Measurements from ENCODE around the gene N4BP2L2. TPM values are rescaled to one million over a fixed set of nuclear protein-coding genes. Genes with fewer than 3 reads are reported as not detected.
A peak's percentile ranks its signal among the peaks of the same experiment; 100 is the strongest.

Gene N4BP2L2
- total and polyA plus RNA-seq, 2 of the 13 experiments (the other 11 are each of a cell fraction or from before 2014, with no cell fraction given) = 58.9 to 81.2 TPM

DNA sequence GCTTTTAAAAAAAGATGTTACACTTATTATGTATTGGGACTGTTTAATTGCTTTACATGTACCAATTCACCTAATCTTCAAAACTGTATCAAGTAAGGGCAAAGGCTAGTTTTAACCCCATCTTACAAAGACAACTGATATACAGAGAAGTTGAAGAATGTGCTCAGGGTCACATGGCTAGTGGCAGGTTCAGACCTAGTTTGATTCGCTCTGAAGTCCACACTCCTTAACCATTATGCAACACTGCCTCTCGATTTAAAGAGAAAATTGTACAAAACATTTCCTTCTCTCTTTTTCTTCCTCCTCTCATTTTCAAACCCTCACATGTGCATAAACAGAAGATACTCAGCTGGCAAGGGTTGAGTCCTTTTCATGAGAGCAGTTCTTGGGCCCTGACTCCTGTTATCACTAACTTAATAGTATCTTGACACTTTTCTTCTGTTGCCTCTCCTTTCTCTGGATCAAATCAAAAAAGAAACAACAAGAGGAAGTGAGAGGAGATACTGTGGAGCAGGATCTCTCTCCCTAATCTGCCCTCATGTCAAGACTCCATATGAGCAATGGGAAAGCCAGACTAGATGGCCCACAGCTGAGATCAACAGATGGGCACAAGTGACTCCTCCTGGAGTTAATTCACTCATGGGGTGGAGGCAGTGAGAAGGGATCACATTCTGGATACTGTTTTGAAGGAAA, 91.7 kb downstream of the N4BP2L2 start (continued):
- TF ChIP-seq CEBPB (IDR thresholded peaks at IDR 0.05; ENCODE audit: borderline replicate concordance, low read depth, low read length) = peak; percentile 6; the same call in 1 of the 2 replicates

- FAIRE-seq (peak; percentile 86), ATAC-seq (peak; percentile 96), DNase-seq (ENCODE audit: low spot score) (peak; percentile 92)
- in situ Hi-C loops (cut with HindIII; ENCODE audit: extremely low pct_ligation_motif_present, low pct_unique_long_range_greater_than_20kb) = loop anchor here (25.0 kb wide), 1 partner anchor 409 kb away; the partner anchor contains the start of gene FRY
- intact Hi-C loops (cut with micrococcal nuclease; ENCODE audit: unreplicated experiment) = loop anchor here (10.0 kb wide), 1 partner anchor 531 kb away; no protein-coding TSS in a partner anchor
- no TSS peak for BruUV-seq (replicated peaks)
- H3K79me2 ChIP-seq (ENCODE audit: insufficient read depth, low read length) = no peaks in the 10 kb centered on the region
- WGBS (ENCODE audit: low lambda C conversion rate) = 2% methylated on average over 3 of the region's 3 CpGs
- H3K9me3 ChIP-seq (ENCODE audit: low read length) = no peaks in the 10 kb centered on the region
- no peaks in the 10 kb centered on the region for H3K36me3 ChIP-seq (replicated peaks in 1 of 2; ENCODE audit: control insufficient read depth in 1 of 2, insufficient read depth in 2 of 2, low read length in 2 of 2)
- POLR2A ChIA-PET = no interaction called here
- no peaks in the 10 kb centered on the region for H4K20me1 ChIP-seq (ENCODE audit: insufficient read depth, low read length)
- H3K4me1 ChIP-seq (ENCODE audit: insufficient read depth, low read length) = peaks cover 56% of the 10 kb centered on the region
- H3K27ac ChIP-seq (ENCODE audit: extremely low read length, insufficient read depth, low read length) = peak overlapping the region; percentile 66
- CTCF ChIA-PET (ENCODE audit: low intra/inter-chr PET ratio, low total read pairs) = no interaction called here
- H3K4me3 ChIP-seq (replicated peaks in 1 of 3; ENCODE audit: insufficient read depth in 1 of 3, low read depth in 2 of 3, low read length in 3 of 3) = no peak overlapping the region; a peak in 1 of 6 replicates
- no peak overlapping the region for H2AFZ ChIP-seq (ENCODE audit: low read length)
- peak overlapping the region; percentile 40 for H3K4me2 ChIP-seq (ENCODE audit: low read depth, low read length)
- no peak overlapping the region; the same call in 1 of the 2 replicates for H3K9ac ChIP-seq (ENCODE audit: insufficient read depth, low read depth, low read length)
- no peaks in the 10 kb centered on the region for H3K27me3 ChIP-seq (ENCODE audit: control insufficient read depth in 1 of 2, insufficient read depth in 2 of 2, low read length in 2 of 2)
- TF ChIP-seq ATAD3A (CRISPR knock-in tag; IDR thresholded peaks at IDR 0.05) = no peak
- TF ChIP-seq SMAD3 (CRISPR knock-in tag; IDR thresholded peaks at IDR 0.05) = peak; percentile 37; the same call in 1 of the 2 replicates
- TF ChIP-seq YEATS4 (CRISPR knock-in tag; IDR thresholded peaks at IDR 0.05; ENCODE audit: borderline replicate concordance) = no peak
- TF ChIP-seq ZZZ3 (CRISPR knock-in tag; IDR thresholded peaks at IDR 0.05; ENCODE audit: borderline replicate concordance) = no peak
- TF ChIP-seq, protein P1, sequence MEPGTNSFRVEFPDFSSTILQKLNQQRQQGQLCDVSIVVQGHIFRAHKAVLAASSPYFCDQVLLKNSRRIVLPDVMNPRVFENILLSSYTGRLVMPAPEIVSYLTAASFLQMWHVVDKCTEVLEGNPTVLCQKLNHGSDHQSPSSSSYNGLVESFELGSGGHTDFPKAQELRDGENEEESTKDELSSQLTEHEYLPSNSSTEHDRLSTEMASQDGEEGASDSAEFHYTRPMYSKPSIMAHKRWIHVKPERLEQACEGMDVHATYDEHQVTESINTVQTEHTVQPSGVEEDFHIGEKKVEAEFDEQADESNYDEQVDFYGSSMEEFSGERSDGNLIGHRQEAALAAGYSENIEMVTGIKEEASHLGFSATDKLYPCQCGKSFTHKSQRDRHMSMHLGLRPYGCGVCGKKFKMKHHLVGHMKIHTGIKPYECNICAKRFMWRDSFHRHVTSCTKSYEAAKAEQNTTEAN (CRISPR knock-in tag; conservative IDR thresholded peaks at IDR 0.05) = no peak
- no peak for TF ChIP-seq ZNF256 (CRISPR knock-in tag; conservative IDR thresholded peaks at IDR 0.05)
- no peak for TF ChIP-seq ZNF781 (CRISPR knock-in tag; IDR thresholded peaks at IDR 0.05; ENCODE audit: borderline replicate concordance, not compliant biosample characterization)
- TF ChIP-seq ZNF121 (CRISPR knock-in tag; IDR thresholded peaks at IDR 0.05) = no peak
- TF ChIP-seq, protein P2, sequence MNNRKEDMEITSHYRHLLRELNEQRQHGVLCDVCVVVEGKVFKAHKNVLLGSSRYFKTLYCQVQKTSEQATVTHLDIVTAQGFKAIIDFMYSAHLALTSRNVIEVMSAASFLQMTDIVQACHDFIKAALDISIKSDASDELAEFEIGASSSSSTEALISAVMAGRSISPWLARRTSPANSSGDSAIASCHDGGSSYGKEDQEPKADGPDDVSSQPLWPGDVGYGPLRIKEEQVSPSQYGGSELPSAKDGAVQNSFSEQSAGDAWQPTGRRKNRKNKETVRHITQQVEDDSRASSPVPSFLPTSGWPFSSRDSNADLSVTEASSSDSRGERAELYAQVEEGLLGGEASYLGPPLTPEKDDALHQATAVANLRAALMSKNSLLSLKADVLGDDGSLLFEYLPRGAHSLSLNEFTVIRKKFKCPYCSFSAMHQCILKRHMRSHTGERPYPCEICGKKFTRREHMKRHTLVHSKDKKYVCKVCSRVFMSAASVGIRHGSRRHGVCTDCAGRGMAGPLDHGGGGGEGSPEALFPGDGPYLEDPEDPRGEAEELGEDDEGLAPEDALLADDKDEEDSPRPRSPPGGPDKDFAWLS (CRISPR knock-in tag; IDR thresholded peaks at IDR 0.05; ENCODE audit: borderline replicate concordance) = no peak
- TF ChIP-seq PLSCR1 (CRISPR knock-in tag; IDR thresholded peaks at IDR 0.05; ENCODE audit: borderline replicate concordance) = no peak
- no peak for TF ChIP-seq ZNF7 (CRISPR knock-in tag; IDR thresholded peaks at IDR 0.05)
- no peak for TF ChIP-seq PBX2 (CRISPR knock-in tag; IDR thresholded peaks at IDR 0.05)
- TF ChIP-seq GATA4 (IDR thresholded peaks at IDR 0.05; ENCODE audit: borderline replicate concordance, low read depth) = no peak
- TF ChIP-seq CHD2 (IDR thresholded peaks at IDR 0.05; ENCODE audit: low read depth, low read length) = no peak
- TF ChIP-seq ATF7-NPFF (CRISPR knock-in tag; IDR thresholded peaks at IDR 0.05; ENCODE audit: low read depth) = no peak
- no peak for TF ChIP-seq MTF1 (CRISPR knock-in tag; IDR thresholded peaks at IDR 0.05)
- no peak for TF ChIP-seq ZNF740 (CRISPR knock-in tag; IDR thresholded peaks at IDR 0.05)
Observed at GRCh38 chr13:32446220-32446619, 92.4 kb downstream of the N4BP2L2 start.
